GM10248 (cell line): ENCODE results near the gene RAC3.

ENCODE experiments used
- CTCF ChIA-PET: fragments of 300-600 bp; sonication (Branson Sonifier 250); formaldehyde crosslinking; extraction: SDS; loops from one replicate; lab custom pipeline; 2021; ENCODE audit warnings: antibody characterized with exemption; lab: Yijun Ruan, JAX
- POLR2A ChIA-PET: fragments of 350-650 bp; sonication (Branson Sonifier 250); formaldehyde crosslinking; extraction: SDS; loops from one replicate; lab custom pipeline; 2020; ENCODE audit warnings: antibody characterized with exemption; lab: Yijun Ruan, JAX
- DNase-seq: peaks from one replicate; pipeline ENCODE4 v3.0.0; 2012; ENCODE audit errors: extremely low spot score
- CTCF ChIP-seq: IDR thresholded peaks from 2 replicates; pipeline ENCODE4 v1.5.1; 2012; ENCODE audit warnings: mild to moderate bottlenecking, low read depth; ENCODE audit errors: extremely low read depth, missing control alignments, control extremely low read depth

The RAC3 gene

GRCh38 chr17:81998691-81999438 is 32.6 kb upstream of the RAC3 start:
- TF ChIP-seq CTCF = no peak
- CTCF ChIA-PET = interaction anchor here (1.0 to 1.1 kb wide), 2 partner anchors 21 to 39 kb away, joined by 4 read pairs; no protein-coding TSS in a partner anchor
- DNase-seq = no peak
- POLR2A ChIA-PET = no interaction called here

GRCh38 chr17:81999587-81999975 is 31.9 kb upstream of the RAC3 start:
- no peak for TF ChIP-seq CTCF
- ChIA-PET CTCF (interaction anchor here (1.0 to 1.1 kb wide), 2 partner anchors 21 to 40 kb away, joined by 4 read pairs; no protein-coding TSS in a partner anchor), POLR2A (no interaction called here)
- DNase-seq = no peak

GRCh38 chr17:81999976-82000802 is 31.3 kb upstream of the RAC3 start:
- CTCF ChIA-PET = no interaction called here
- TF ChIP-seq CTCF = no peak
- DNase-seq = no peak
- POLR2A ChIA-PET = no interaction called here

- CTCF ChIA-PET = no interaction called here
- POLR2A ChIA-PET = no interaction called here
- TF ChIP-seq CTCF = no peak
- no peak for DNase-seq
Measured at GRCh38 chr17:82000803-82001570, 30.5 kb upstream of the RAC3 start.

GRCh38 chr17:82001571-82002056 is 29.9 kb upstream of the RAC3 start:
- TF ChIP-seq CTCF = no peak
- POLR2A ChIA-PET = no interaction called here
- CTCF ChIA-PET = interaction anchor here (1.1 to 3.2 kb wide), 2 partner anchors 19 to 144 kb away, joined by 3 to 13 read pairs; no protein-coding TSS in a partner anchor
- no peak for DNase-seq
